ENCODE measurements around the gene ADSL. TPM values are rescaled to one million over a fixed set of nuclear protein-coding genes. Genes with fewer than 3 reads are reported as not detected.

Gene ADSL
- total RNA-seq, 2 donors from 2014 or later = 49.0 to 76.5 TPM

GRCh38 chr22:40413873-40414272 lies 67.6 kb downstream of the ADSL start:
- Histone ChIP-seq H3K36me3 (replicated peaks in 1 of 2; ENCODE audit: insufficient read depth in 1 of 2, low read depth in 2 of 2) (peaks cover 10 to 26% of the 10 kb centered on the region in 2 donors), H3K27ac (no peak overlapping the region), H3K4me1 (no peaks in the 10 kb centered on the region), H3K9me3 (no peaks in the 10 kb centered on the region), H3K4me3 (no peak overlapping the region), H3K27me3 (no peaks in the 10 kb centered on the region)
- DNase-seq = no peak
- WGBS, 2 donors = 85 to 89% methylated on average over 13 of the region's 13 CpGs
- TF ChIP-seq POLR2A (IDR thresholded peaks at IDR 0.05) (no peak), CTCF (IDR thresholded peaks at IDR 0.05) (no peak)
- intact Hi-C loops (cut with DNase I) = no loop called here
- no peak for ATAC-seq

- H3K27ac ChIP-seq = no peak overlapping the region
- intact Hi-C loops (cut with DNase I) = no loop called here
- H3K4me1 ChIP-seq = no peaks in the 10 kb centered on the region
- no peak overlapping the region for H3K4me3 ChIP-seq
- H3K9me3 ChIP-seq = no peaks in the 10 kb centered on the region
- H3K36me3 ChIP-seq (replicated peaks in 1 of 2; ENCODE audit: insufficient read depth in 1 of 2, low read depth in 2 of 2) = peaks cover 10 to 25% of the 10 kb centered on the region in 2 donors
- 61 to 68% methylated on average over 3 of the region's 3 CpGs for WGBS, 2 donors
- no peak for TF ChIP-seq CTCF (IDR thresholded peaks at IDR 0.05)
- TF ChIP-seq POLR2A (IDR thresholded peaks at IDR 0.05) = no peak
- ATAC-seq = no peak
- H3K27me3 ChIP-seq = no peaks in the 10 kb centered on the region
- no peak for DNase-seq
These were observed 68.0 kb downstream of the ADSL start for GRCh38 chr22:40414311-40414710.

- intact Hi-C loops (cut with DNase I) = no loop called here
- Histone ChIP-seq H3K9me3 (no peaks in the 10 kb centered on the region), H3K36me3 (replicated peaks in 1 of 2; ENCODE audit: insufficient read depth in 1 of 2, low read depth in 2 of 2) (peaks cover 4 to 26% of the 10 kb centered on the region in 2 donors), H3K4me1 (no peaks in the 10 kb centered on the region), H3K27ac (no peak overlapping the region), H3K27me3 (no peaks in the 10 kb centered on the region), H3K4me3 (no peak overlapping the region)
- WGBS, 2 donors = 76 to 86% methylated on average over 10 of the region's 10 CpGs
- DNase-seq (no peak), ATAC-seq (no peak)
- TF ChIP-seq POLR2A (IDR thresholded peaks at IDR 0.05) (no peak), CTCF (IDR thresholded peaks at IDR 0.05) (no peak)
These were observed 68.7 kb downstream of the ADSL start for GRCh38 chr22:40414838-40415505.

- DNase-seq = no peak
- 72 to 87% methylated on average over 18 to 19 of the region's 19 CpGs for WGBS, 2 donors
- H3K4me1 ChIP-seq = no peaks in the 10 kb centered on the region
- H3K9me3 ChIP-seq = no peaks in the 10 kb centered on the region
- no peak for ATAC-seq
- H3K27me3 ChIP-seq = no peaks in the 10 kb centered on the region
- H3K27ac ChIP-seq = no peak overlapping the region
- TF ChIP-seq CTCF (IDR thresholded peaks at IDR 0.05) = no peak
- no peak for TF ChIP-seq POLR2A (IDR thresholded peaks at IDR 0.05)
- peaks cover 0 to 29% of the 10 kb centered on the region in 2 donors for H3K36me3 ChIP-seq (replicated peaks in 1 of 2; ENCODE audit: insufficient read depth in 1 of 2, low read depth in 2 of 2)
- intact Hi-C loops (cut with DNase I) = no loop called here
- H3K4me3 ChIP-seq = no peak overlapping the region
These were observed 69.4 kb downstream of the ADSL start for GRCh38 chr22:40415531-40416266.

GRCh38 chr22:40416267-40416570 lies 69.9 kb downstream of the ADSL start:
- TF ChIP-seq POLR2A (IDR thresholded peaks at IDR 0.05) (no peak), CTCF (IDR thresholded peaks at IDR 0.05) (no peak)
- Histone ChIP-seq H3K36me3 (replicated peaks in 1 of 2; ENCODE audit: insufficient read depth in 1 of 2, low read depth in 2 of 2) (peaks cover 0 to 27% of the 10 kb centered on the region in 2 donors), H3K27ac (no peak overlapping the region), H3K4me1 (no peaks in the 10 kb centered on the region), H3K9me3 (no peaks in the 10 kb centered on the region), H3K4me3 (no peak overlapping the region), H3K27me3 (no peaks in the 10 kb centered on the region)
- no peak for ATAC-seq
- no peak for DNase-seq
- intact Hi-C loops (cut with DNase I) = no loop called here
- WGBS, 2 donors = 92 to 99% methylated on average over 10 of the region's 10 CpGs
